HG03135 (cell line): ENCODE results near the gene PTGER1.

Source experiments
- ATAC-seq: cut with Tn5 transposase; IDR thresholded peaks from one replicate; pipeline ENCODE4 v1.9.1; 2021; ENCODE audit warnings: mild to moderate bottlenecking, moderate library complexity; ENCODE audit not compliant: unreplicated experiment

Gene PTGER1

DNA sequence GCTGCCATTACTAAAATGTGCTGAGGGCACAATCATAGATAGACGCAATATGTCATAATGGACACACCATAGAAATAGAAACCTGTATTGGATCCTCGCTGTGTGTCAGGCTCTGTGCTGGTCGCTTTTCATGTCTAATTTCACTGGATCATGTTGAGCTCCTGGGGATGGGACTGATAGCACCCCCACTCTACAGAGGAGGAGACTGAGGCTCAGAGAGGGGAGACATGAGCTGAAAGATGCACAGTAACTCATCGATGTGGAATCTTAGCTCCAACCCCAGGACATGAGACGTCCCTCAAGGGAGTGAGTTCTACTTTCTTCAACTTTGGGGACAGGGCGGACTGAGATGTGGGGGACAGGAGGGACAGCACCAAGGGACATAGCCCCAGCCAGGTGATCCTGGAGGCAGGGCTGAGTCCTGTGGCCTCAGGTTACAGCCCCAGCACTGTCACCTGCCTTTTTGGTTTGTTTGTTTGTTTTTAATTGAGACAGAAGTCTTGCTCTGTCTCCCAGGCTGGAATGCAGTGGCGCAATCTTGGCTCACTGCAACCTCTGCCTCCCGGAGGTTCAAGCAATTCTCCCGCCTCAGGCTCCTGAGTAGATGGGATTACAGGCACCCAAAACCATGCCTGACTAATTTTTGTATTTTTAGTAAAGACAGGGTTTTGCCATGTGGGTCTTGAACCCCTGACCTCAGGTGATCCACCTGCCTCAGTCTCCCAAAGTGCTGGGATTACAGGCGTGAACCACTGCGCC is 27.4 kb upstream of the PTGER1 start:
- no peak for ATAC-seq

DNA sequence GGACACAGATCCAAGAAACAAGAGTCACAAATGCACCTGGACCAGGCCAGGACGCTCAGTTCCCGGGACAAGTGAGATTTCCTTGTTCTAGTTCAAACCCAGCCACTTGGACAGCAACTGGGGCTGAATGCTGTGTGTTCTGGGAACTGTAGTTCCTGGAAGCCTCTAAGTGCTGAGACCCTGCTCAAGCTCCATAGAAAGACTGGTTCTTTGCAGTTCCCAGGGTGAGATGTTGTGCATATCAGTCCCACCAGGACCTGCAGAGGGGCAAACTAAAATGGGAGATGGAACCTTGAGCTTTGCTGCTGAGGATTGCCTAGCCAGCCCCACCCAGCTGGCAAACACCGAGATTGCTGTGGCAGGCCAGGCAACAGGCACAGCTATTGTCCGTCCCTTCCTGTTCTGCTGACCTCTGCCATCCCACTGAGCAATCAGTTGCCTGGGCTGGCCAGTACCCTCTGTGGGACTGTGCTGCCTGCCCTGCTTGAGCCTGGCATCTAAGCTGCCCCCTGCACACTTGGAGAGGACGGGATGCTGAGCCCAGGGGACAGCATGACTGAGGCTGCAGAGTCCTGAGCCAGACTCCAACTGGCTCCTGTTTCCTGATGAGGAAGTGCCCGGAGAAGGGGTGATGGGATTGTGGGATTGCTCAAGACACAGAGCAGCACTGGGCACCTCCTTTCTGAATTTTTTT is 22.2 kb upstream of the PTGER1 start:
- ATAC-seq: no peak

DNA sequence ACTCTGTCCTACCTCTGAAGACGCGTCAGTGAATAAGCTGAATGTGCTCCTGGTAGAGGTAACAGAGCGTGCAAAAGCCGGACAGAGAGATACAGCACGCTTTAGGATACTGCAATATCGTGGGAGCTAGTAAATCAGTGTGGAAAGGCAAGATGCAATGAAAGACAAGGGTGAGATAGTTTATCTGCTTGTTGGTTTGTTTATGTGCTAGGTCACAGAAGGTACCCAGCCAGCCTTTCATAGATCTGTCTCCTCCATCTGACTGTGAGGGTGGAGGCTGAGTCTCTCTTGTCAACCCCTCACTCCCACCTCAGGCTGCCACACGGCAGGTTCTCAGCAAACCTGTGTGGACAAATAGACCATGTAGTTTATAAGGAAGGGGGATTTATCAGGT is 21.7 kb upstream of the PTGER1 start:
- ATAC-seq: no peak

DNA sequence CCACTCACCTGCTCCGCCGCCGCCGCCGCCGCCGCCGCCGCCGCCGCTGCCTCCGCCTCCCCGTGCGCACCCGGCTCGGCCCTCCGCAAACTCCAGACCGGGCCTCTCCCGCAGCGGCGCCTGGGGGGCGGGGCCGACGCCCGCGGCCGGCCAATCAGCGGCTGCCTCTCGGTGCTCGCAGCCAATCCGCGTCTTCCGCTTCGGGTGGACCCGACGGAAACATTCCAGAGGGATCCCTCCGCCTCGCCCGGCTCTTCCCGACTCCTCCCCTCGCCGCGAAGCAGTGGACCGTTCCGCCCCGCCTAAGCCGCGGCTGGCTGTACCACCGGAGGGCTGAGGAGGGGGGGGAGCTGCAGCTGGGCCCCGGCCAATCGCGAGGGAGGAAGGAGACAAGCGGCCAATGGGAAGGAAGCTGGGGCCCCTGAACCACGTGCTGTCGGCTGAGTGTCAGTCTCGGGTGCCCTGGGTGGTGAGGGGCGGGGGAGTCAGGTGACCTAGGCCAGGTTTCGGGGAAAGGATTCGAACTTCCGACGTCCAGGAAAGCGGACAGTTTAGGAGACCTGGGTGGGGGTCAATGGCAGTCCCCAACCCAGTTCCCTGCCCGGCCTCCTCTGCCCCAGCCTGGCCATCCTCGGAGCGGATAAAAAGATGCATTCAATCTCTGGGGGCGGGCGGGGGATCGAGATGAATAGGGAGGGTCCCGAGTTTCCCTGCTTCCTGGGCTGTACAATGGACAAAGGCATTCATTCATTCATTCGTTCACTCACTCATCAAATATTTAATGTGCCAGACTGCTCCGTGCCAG is 21.1 kb upstream of the PTGER1 start, which contains the start of gene GIPC1:
Gene GIPC1 (minus strand): TSS at position 99 of the 805 bp plus-strand sequence. CDS start 13,151 bp downstream, outside the sequence.
- peak; percentile 84 for ATAC-seq

DNA sequence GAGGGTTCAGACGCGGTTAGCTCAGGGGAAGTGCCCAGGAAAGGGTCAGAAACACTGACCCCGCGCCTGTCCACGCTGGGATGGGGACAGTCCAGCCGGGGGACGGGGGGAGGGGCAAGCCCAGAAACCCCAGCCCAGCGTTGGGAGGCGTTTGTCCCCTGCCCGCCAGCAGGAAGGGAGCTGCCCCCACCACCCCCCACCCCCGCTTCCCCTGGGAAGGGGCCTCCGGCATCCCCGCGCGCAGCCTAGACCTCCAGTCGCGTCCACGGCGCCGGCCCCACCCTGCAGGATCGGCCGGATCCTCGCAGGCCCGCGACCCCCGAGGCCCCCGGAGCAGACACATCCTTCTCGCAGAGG is 20.5 kb upstream of the PTGER1 start:
- ATAC-seq: no peak

DNA sequence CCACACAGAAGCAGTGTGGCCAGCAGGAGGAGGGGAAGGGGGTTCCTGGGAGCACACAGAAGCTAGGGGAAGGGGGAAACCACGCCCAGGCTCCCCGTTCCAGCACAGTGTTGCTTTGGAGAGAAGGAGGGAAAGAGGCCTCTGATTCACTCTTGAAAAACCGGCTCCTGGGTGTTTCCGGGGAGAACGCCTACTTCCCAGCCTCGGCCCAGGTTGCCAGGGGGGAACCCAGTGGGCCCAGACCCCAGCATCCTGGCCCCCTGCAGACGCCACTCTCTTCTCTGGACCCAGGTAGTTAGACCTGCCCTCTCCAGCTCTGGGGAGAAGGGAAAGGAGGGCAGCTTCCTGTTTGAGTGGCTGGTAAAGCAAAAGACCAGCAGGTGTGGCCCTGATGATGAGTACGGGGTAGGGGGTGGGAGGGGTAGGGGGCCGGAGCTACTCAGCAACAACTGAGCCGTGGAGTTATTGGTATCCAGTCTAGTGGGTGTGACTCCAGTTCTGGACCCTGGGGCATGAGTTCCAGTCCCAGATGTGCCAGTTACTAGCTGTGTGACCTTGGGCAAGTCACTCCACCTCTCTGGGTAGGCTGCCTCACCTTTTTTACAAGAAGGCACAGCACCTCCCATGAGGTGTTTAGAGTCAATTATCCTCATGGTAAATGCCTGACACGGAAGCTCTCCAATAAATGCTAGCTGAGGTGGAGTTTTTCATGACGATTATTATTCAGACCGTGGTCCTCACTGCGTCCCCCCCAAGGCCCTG is 19.9 kb upstream of the PTGER1 start:
- ATAC-seq: no peak

DNA sequence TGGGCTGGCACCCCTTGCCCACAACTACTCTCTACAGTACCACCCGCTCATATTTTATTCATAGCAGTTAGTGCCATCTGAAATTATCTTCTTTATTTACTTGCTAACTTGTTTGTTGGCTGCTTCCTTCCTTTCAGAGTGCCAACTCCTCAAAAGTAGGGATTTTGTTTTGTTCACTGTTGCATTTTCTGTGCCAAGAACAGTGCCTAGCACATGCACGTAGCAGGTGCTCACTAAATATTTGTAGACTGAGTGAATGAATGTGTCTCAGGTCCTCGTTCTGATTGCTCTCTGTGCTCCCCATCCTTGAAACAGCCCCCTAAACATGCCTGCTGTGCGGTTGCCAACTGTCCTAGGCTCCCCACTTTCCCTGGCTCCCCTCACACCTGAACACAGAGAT is 19.3 kb upstream of the PTGER1 start:
- no peak for ATAC-seq

DNA sequence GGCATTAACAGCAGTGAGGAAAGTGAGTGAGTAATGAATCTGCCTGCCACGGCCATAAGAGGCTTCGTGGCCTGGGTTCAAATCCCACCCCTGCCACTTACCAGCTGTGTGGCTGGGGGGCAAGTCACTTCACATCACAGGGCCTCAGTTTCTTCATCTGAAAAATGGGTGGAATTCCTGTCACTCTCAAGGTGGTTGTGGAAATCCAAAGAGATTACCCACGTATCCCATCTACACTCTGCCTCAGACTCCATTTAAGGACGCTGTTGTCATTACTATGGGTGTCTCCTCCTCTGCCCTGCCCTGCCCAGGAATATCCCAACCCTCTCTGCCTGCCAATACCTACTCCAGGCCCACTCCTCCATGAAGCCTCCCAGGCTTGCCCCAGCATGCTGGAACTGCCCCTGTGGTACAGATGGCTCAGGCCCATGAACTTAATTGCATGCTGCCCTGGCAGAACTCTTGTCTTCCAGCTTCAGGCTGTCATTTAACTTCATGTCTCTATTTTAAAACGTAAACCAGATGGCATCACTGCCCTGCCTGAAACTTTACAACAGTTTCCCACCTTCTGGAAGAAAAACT is 17.7 kb upstream of the PTGER1 start:
- no peak for ATAC-seq

DNA sequence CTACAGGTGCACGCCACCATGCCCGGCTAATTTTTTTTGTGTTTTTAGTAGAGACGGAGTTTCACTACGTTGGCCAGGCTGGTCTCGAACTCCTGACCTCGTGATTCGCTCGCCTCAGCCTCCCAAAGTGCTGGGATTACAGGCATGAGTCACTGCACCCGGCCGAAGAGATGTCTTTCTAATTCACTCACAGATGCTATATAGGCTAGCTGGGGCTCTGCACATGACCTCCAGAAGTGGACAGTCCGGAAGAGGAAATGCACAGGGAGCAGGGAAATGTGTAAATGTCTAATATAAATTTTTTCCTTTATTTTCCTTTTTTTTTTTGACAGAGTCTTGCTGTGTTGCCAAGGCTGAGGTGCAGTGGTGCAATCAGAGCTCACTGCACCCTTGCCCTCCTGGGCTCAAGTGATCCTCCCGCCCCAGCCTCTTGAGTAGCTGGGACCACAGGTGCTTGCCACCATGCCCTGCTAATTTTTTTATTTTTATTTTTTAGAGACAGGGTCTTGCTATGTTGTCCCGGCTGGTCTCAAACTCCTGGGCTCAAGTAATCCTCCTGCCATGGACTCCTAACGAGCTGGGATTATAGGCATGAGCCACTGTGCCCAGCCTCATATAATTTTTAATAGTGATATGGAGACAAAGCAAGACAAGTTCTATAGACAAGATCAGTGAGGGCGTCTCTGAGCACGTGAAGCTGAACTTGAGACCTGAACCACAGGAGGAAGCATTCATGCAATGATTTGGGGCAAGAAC is 12.4 kb upstream of the PTGER1 start:
- ATAC-seq: no peak

DNA sequence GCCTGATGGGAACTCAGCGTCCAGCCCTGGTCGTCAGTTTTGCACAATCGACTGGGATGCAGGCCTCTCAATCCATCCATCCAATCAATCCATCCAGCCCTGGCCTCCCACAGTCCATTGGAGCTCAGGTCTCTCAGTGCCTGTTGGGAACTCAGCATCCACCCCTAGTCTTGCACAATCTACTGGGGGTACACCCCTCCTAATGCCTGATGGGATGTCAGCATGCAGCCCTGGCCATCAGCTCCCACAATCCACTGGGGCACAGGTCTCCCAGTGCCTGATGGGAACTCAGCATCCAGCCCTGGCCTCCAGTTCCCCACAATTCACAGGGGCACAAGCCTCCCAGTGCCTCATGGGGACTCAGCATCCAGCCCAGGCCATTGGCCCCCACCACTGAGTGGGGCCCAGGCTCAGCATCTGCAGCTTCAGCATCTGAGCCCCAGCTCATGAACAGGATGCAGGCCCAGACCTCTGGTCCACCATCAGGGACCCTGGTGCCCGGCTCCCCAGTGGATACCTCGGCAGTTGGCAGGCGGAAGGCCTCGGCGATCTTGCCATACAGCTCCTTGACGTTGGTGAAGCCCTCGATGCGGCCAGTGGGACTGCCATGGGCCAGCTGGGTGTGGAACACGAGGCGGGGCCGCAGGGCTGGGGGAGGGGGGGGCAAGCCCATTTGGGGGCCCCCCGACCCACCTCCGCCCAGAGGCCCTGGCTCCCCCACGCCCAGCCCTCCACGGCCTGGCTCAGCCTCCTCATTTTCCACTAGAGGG is 7.2 kb upstream of the PTGER1 start:
- no peak for ATAC-seq

DNA sequence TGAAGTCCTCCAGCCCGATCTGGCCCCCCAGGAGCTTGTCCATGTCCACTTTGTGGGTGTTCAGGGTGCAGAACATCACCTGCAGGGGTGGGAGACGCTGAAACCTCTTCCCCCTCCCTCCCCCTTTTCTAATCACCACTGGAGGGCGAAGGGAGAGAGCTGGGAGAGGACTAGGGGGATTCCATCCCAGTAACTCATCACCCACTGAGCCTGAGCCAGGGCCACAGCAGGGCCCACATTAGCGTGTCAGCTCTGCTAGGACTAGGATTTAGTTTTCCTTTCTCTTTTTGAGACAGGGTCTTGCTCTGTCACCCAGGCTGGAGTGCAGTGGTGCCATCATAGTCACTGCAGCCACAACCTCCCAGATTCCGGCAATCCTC is 5.5 kb upstream of the PTGER1 start:
- ATAC-seq: no peak

DNA sequence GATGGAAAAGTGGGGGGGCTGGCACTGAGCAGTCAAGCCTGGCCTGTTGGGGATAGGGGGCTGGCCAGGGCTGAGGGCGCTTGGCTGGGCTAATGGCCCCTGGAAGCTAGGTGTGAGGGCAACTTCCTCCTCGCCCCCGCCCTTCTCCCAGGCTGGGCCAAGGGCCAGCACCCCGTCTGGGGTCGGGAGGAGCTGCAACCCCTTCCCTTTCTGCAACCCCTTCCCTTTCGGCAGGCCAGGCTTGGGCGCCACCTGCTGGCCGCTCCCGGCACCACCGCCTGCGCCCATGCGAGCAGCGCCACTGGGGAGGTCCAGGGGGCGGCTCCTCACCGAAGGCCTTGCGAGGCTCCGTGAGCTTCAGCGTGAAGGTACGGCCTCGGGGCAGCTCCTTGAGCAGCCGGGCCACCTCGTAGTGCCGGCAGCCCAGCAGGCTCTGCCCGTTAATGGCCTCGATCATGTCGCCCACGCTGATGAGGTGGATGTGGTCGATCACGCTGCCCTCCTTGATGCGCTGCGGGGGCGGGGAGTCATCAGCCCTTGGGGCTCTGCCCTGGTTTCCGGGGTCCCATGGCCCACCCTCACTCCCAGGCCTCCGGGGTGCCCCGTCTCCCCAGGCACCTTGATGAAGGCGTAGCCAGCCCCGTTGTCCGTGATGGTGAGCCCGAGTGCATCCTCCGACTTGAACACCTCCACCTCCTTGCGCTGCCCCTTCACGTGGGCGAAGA is 5.0 kb upstream of the PTGER1 start:
- no peak for ATAC-seq

DNA sequence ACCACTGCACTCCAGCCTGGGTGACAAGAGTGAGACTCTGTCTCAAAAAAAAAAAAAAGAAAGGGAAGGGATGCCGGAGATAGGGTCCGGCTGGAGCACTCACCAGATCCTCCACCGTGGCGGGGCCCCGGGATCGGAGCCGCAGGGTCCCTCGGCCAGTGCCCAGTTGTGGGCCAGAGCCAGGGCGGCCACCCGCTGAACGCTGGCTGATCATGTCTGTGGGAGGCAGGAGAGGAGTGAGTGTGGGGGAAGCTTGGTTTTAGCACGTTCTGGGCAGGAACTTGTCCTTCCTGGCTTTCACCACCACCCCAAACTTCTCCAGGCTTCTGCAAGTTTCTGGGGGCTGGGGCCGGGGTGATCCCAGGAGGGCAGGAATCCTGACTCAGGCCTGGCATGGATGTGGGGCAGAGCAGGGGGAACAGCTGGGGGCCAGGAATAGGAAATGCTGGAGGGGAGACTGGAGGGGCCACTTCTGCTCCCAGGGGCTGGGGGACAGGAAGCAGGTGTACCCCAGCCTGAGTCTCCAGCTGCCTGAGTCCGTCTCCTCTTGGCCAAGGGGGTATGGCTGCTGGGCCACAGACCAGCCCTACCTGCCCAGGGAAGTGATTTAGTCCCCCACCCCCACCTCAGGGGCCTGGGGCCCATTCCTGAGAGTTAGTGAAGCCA is 4.3 kb upstream of the PTGER1 start:
- ATAC-seq: no peak

DNA sequence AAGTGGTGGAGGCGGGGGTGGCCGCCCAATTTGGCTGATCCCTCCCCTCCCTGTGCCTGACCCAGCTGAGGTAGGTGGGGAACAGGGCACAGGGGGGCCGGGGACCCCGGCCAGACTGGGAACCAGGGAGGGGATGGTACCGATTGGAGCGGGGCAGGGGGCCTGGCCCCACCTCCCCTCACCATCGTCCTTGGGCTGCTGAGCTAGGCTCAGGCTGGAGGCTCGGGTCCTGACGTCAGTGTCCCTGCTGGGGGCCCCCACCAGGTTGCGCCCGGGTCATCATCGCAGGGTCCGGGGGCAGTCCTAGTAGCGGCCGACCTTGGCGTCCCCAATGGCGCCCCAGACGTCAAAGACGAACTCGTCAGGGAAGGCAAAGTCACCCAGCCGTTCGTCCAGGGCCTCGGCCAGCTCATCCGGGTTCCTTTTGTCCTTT is 3.0 kb upstream of the PTGER1 start:
- ATAC-seq: no peak

DNA sequence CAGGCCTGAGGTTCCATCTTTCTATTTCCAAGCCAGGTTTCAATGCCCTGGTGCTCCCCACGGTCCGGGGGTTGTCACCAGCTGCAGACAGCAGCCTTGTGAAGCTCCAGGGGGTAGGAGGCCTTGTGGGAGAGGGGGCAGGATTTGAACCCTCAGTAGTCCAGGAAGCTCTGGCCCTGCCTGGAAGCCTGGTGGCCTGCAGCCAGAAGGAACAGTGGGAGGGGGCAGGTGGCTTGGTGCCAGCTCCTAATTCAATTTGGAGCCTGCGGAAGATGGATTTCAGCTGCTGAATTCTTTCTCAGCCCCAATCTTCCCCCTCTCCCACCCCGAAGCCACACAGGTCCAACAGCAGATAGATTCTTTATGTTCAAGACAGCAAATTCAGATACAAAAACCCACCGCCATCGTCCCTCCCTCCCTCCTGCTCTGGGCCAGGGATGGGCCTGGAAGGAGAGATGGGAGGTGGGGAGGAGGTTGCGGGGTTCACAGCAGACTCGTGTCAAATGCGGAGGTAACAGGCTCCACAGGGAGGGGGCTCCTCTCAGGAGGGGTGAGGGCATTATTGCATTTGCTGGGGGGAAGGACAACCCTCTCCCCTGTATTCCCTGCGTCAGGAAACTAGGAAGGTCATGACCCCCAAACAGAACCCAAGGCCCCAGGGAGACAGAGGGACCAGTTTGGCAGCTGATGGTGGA is 2.4 kb upstream of the PTGER1 start:
- ATAC-seq: no peak

DNA sequence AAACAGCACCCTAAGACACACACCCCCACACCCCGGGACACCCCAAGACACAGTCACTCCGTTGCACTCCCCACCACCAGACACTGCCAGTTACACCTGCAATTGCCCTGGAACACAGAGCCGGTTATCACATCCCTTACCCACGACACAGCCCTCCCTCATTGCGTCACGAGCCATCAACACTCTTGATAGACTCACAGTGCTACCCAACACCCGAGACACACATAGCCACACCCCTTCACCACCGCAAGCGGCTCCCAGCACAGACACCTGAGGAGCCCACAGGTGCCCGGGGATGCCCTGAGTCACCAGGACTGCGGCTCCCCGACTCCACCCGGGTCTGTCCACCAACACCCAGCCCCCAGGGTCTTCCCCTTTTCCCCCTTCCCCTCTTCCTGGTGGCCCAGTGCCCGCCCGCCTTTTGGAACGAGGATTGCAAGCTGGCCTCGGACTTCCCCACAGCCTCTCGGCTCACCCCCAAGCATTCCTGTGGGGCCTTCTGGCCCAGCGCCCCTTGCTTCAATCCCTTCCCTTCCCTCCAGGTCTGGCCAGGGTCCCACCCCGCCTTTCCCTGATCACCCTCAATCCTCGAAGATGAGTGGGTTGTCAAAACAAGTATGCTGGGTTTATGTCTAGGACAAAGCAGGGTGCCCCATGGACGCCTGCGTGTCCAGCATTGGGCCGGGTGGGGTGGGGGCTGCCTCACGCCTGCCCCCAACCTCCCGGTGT is 1.7 kb upstream of the PTGER1 start:
- ATAC-seq: no peak

DNA sequence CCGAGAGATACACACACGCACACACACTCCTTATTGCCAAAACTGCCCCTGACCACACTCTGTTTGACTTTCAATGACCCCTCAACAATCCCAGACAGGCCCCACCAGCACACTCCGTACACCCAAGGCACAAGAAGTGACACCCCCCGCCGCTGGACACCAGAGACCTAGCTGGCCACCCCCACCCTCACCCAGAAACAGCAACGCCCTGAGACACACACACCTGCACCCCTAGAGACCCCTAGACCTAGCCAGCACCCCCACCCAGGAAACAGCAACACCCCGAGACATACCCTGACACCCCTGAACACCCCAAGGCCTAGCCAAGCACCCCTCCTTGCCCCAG is 1.1 kb upstream of the PTGER1 start:
- ATAC-seq: no peak
